GM21529 (cell line): ENCODE results near the gene SELENOI.
"Not testable (repeated sequence)": the region's sequence is repeated elsewhere in the genome, so short reads cannot be mapped to it uniquely, and the experiment has no call there.

Experiments used
- ATAC-seq: cut with Tn5 transposase; IDR thresholded peaks from one replicate; pipeline ENCODE4 v1.9.1; 2021; ENCODE audit not compliant: unreplicated experiment

SELENOI gene

DNA sequence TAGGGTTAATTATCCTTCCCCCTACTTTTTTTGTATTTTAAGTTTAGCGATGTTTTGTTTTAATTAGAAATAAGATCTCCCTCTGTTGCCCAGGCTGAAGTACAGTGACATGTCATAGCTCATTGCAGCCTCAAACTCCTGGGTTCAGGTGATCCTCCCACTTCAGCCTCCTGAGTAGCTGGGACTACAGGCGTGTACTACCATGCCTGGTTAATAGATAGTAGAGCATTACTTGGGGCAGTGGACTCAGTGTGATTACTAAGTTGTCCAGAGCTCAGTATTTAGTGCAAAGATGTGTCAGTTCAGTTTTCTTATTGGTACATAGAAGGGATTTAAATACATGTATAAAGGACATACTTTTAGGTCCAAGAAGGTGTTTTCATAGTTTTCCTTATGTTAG lies 10.2 kb downstream of the SELENOI start:
- ATAC-seq: no peak

DNA sequence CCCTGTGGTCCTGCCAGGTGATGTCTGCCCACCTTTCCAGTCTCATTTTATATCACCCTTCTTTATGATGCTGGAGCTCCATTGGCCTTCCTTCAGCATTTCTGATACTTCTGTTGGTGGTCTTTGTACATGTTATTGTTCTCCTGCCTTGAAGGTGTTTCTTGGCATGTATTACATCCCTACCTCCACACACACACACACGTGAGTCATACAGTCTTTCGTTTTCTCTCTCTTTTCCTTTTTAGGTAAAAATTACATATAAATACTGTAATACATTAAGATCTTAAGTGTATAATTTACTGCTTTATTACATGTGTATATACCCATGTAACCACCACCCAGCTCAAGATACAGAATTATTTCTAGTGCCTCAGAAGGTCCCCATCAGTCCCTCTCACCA lies 10.8 kb downstream of the SELENOI start:
- no peak for ATAC-seq

DNA sequence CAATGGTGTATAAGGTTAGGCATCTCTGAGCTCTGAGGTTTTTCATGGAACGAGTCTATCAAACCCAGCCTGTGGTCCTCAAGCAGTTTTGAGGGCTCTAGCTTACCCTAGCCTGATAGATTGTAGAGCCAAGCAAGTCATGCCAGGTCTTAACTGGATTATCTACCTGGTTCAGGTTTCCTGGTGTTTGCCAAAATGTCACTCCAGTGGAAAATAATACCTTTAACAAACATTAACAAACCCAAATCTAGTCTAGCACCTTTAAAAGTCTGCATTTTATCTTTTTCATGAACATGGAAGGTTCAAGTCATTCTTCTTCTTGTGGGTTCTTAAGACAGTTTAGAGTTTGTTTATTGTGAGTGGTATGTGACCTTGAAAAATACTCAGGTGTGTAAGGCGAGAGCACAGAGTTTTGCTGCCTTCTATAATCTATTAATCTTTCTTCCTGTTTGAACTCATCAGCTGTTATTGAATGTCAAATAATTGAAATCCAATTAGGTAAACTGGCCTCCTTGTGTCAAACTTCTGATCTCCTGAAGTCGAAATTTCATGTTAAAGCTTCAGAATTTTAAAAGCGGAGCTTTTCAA lies 14.0 kb downstream of the SELENOI start:
- ATAC-seq: no peak

DNA sequence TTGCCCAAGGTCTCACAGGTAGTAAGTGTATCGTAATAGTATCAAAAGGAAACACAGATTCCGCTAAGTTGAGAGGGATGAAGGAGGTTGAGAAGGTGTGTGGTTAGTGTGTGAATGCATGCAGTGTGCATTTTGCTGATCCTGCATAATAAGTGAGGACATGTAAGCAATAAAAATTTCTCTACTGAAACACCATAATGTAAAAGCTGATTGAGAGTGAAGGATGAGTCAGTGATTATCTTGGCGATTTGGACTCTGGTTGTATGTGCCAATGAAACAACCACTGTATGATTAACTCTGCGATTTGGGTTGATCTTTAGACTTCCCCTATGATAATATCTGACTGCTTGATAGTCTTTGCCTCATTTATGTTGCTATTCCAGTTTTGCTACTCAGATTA lies 17.4 kb downstream of the SELENOI start:
- ATAC-seq: no peak

DNA sequence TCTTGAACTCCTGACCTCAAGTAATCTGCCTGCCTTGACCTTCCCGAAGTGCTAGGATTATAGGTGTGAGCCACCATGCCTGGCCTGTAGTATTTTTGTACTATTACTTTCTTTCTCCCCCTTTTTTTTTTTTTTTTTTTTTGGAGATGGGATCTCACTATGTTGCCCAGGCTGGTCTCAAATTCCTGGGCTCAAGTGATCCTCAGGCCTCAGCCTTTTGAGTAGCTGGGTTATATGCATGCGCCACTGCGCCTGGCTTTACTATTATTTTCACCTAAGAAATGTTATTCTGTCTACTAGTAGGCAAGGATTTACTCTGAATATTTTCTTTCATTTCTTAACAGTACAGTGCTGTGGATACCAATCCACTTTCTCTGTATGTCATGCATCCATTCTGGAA lies 18.0 kb downstream of the SELENOI start:
- ATAC-seq: no peak

DNA sequence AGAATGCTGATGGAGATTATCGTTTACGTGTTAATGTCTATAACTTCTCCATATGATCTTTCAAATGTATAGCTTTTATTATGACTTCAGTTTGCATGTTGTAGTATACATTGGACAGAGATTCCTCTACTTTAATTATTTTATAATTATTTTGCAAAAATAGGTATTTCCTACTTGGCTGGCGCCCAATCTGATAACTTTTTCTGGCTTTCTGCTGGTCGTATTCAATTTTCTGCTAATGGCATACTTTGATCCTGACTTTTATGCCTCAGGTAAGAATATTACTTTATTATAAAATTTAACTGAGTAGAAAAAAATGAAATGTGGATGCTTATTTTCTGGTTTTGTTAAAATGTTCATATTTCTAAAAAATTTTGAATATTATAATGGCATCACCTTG lies 18.7 kb downstream of the SELENOI start:
- no peak for ATAC-seq

DNA sequence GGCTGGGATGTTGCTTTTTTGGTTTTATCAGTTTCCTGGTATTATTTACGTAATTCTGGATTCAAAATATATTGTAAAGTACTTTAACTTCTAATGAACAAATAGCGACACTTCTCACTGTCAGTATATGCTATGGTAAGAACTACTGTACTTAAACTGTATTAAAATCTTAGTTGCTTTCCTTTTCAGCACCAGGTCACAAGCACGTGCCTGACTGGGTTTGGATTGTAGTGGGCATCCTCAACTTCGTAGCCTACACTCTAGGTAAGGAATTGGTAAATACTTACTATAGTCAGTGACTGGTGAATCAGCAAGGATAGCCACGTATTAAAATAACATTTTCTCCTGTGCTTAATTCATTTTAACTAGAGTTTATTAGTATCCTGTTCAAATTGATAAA lies 21.0 kb downstream of the SELENOI start:
- no peak for ATAC-seq

DNA sequence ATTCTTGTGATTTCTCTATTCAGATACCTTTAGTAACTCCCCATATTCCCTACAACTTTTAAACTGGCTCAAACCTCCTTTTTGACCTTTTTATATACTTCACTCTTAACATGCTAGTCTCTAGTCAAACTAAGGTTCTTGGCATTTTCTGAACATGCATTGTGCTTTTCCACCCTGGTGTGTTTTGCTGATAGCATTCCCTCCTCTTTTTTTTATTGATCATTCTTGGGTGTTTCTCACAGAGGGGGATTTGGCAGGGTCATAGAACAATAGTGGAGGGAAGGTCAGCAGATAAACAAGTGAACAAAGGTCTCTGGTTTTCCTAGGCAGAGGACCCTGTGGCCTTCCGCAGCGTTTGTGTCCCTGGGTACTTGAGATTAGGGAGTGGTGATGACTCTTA lies 23.7 kb downstream of the SELENOI start:
- not testable (repeated sequence) for ATAC-seq

DNA sequence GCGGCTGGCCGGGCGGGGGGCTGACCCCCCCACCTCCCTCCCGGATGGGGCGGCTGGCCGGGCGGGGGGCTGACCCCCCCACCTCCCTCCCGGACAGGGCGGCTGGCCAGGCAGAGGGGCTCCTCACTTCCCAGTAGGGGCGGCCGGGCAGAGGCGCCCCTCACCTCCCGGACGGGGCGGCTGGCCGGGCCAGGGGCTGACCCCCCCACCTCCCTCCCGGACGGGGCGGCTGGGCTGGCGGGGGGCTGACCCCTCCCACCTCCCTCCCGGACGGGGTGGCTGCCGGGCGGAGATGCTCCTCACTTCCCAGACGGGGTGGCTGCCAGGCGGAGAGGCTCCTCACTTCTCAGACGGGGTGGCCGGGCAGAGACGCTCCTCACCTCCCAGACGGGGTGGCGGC lies 25.0 kb downstream of the SELENOI start:
- not testable (repeated sequence) for ATAC-seq

DNA sequence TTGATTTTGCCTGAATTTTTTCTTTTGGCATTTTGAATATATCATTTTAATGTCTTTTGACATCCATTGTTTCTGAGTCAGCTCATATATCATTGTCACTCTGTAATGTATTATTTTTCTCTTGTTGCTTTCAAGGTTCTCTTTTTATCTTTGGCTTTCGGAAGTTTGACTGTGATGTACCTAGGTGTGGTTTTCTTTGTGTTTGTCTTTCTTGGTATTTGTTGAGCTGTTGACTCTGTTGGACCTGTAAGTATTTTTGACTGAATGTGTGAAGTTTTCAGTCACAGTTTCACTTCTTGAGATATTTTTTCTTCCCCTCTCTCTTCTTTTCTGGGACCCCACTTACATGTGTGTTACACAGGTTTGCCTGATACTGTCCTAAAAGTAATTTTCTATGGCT lies 30.9 kb downstream of the SELENOI start:
- ATAC-seq: no peak

DNA sequence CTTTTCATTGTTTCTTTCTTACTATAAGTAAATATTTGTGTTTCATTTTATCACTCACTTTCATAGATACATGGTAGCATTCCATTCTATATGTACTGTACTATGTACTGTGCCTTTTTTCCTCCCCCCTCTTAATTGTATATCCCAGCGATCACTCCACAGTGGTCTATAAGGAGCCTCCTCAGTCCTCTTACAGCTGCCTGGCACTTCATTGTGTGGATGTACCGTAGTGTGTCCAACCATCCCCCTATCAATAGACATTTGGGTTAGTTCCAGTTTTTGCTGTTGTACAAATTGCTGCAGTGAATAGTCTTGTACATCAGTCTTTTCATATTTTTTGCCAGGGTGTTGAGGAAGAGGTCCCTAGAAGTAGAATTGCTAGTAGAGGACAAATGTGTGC lies 34.3 kb downstream of the SELENOI start:
- no peak for ATAC-seq

DNA sequence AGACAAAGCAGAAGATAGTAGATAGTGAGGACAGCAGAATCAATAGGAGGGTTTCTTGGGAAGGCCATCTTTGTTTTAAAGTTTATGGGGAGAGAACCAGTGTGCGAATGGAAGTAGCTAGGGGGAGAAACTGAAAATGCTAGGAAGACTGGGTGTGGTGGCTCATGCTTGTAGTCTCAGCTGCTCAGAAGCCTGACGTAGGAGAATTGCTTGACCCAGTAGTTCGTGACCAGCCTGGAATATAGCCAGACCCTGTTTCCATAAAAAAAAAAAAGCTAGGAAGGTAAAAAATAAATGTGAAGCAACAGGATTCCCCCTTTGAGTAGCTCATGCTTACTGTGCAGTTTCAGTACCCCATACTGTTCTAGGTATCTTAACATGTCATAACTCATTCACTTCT lies 36.6 kb downstream of the SELENOI start:
- no peak for ATAC-seq

DNA sequence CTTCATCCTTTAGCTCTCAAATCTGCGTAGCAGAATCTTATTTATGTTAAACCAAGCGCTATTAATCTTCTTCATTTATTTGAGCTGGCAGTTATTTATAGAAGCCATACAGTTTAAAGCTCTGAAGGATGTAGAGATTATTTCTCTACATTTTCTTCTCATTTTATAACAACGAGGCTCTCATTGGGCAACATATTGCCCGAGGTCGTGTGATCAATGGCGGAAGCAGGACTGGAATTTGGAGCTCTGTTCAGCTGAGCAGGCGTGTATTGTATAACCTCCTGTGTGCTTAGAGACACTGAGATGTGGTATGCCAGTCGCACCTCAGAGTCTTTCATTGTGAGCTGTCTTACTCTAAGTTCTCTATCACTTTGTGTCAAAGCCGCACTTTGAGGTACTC lies 38.2 kb downstream of the SELENOI start:
- no peak for ATAC-seq

DNA sequence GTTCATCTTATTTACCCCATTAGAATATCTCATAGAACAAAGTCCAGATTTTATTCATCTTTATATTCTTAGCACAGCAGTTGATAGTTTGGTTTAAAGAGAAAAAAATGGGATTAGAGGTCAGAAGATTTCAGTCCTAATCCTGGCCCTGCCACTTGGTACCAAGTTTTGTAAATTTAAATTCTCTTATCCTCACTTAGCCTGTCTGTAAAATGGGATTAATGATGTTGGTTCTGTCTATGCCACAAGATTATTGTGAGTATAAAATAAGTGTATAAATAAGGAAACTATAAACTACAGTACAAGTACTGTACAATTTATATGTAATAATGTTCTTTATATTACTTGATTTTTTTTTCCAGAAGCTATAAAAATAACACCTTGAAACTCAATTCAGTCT lies 38.7 kb downstream of the SELENOI start:
- ATAC-seq: no peak

DNA sequence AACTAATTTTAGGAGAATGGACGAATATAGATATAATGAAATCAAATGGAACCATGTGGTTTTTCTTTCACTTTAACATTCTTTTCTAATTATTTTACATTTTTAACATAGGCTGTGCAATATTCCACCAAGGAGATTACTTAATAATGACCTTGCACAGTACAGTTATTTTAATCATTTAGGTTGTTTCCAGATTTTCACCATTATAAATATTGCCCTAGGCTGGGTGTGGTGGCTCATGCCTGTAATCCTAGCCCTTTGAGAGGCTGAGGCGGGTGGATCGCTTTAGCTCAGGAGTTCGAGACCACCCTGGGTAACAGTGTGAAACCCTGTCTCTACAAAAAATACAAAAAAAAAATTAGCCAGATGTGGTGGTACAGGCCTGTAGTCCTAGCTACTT lies 41.2 kb downstream of the SELENOI start:
- ATAC-seq: no peak

DNA sequence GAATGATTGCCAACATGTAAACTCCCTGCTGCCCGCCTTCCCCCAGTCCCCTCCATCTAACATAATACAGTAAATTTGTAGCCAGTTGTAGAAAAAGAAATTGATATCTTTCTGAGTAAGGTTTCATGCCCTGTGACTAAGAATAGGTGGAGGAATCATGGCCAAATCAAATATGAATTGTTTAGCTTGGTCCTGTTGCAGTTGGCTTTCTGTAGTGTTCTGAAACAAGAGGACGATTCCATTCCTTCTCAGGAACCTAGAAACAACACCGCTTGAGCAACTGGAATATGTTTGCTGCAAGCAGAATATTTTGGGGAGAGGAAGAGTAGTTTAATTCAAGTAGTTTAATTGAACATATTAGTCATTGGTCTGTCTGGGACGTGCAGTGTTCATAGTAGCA lies 48.8 kb downstream of the SELENOI start:
- no peak for ATAC-seq

DNA sequence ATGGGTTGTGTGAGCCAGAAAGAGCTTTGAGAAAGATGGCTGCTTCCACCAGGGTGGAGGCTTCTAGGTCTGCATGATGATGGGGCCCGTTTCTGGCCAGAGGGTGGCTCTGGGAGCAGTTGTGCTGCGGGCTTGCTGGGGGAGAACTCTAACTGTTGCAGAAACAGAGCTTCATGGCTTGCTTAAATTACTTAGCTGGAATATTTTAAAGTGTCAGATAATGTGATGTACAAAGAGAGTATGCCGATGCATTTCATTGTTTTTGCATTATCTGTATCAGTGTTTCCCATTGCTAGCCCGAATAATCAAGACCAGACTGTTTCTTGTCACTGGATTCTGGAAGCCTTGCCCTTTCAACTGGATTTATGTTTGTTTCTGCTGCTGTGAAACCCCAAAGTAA lies 49.5 kb downstream of the SELENOI start:
- no peak for ATAC-seq

DNA sequence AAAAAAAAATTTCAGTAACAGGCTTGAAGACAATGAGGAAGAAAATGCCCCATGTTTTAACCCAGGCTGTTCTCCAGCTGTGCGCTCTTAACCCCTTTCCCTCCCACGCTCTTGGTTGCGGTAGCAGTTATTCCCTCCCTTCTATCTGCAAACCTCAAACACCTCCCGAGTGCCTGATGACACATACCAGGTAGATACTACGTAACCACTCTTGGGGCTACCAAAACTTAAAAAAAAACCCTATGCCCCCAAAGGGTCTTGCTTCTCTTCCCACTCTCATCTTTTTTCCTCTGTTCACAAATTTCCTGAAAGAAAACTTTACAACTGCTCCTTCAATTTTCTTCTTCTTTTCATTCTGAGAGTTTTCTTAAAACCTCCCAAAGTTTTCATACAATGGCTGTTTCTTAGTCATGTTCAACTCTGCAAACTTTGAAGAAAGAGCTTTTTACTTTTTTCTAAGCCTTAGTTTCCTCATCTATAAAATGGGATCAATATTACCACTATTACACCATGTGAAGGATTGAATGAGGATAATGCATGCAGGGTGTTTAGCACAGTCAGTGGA lies 50.9 kb downstream of the SELENOI start:
- ATAC-seq: no peak

DNA sequence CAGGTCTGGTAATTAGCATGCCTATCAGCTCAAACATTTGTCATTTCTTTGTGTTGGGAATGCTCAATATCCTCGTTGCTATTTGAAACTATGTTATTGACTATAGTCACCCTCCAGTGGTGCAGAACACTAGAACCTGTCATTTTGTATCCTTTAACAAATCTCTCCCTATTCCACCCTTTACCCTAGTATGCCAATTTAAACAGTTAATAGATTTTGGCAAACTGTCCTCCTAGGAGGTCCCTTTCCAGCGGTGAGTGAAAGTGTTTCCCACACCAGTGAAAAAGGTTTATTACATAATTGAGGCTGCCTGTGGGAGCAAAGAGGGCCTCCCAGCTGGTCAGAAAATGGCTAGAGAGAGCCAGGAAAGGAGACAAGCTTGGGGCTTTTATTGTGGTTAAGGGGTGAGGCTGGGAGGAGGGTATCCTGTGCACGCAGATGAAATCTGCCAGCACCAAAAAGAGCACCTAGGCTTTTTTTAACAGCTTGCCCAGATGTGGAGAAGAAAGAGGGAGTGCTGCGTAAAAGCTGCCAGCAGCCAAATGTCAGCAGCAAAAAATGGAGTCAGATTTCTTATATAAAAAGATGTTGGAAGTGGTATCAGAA lies 53.9 kb downstream of the SELENOI start:
- ATAC-seq: no peak

DNA sequence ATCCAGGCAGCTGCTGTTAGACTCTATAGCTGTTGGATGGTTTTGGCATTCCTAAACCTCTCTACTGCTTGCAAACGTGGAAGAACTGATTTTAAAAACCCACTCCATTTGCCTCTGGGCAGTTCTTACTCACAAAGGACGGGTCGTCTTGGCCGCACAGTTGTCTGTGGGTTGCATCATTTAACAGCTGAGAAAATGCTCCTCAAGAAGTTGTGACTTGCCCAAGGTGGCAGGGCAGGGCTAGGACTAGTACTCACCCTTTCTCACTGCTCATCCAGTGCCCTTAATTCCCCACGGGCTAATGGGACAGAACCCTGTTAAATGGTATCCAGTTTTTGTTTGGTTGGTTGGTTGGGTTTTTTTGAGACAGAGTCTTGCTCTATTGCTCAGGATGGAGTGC lies 54.8 kb downstream of the SELENOI start:
- no peak for ATAC-seq

DNA sequence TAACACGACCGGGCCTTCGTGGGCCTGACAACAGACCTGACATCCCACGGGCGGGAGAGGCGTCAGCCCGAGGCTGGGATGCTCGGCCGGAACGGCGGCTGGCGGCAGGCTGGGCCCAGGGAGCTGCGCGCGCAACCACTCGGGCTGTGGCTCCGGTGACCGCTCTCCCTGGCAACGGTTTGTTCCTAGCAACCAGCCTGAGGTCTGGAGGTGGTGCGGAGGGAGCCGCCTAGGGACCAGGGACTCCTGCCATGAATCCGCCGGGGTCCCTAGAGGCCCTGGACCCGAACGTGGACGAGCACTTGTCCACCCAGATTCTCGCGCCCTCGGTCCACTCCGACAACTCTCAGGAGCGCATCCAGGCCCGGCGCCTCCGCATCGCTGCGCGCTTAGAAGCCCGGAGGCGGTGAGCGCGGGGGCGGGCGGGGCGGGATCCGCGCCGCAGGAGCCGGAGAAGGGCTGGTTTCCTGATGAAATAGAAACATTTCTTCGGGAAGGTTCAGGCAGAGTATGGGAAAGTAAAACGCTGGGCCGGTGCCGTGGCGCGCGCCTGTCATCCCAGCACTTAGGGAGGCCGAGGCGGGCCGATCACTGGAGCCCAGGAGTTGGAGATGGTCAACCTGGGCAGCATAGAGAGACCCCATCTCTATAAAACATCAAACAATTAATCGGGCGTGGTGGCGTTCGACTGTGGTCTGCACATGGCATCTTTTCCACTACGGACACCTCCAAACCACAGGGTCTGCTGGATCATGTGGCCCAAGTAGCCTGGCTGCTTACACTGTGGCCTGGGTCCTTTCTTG lies 56.0 kb downstream of the SELENOI start, which contains the start of gene DRC1:
DRC1 (plus strand) TSS at position 182 of the 803 bp plus-strand sequence; CDS start at position 252, 70 bp downstream.
- no peak for ATAC-seq

DNA sequence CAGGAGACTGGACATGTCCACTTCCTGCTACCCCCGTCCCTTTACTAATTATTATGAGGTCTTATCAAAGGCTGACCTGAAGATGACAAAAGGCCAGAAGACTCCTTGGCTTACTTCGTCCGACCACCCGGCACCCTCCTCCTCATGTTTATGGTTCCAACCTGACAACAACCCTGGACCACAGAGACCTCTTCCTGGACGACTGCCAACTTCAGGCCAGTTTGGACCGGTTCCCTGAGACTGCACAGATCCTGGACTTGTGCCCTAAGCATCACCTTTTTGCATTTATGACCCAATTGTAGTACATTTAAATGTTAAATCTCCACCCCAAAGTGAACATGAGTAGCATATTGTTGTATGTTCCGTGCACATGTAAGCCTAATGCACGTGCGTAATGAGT lies 61.6 kb downstream of the SELENOI start:
- no peak for ATAC-seq
